Cardiac fibroblast (primary cell): ENCODE data around the gene ZBED4.
A peak's percentile ranks its signal among the peaks of the same experiment; 100 is the strongest.

Experiments used
- DNase-seq, 2 donors: peaks; one replicate each; pipeline versions ENCODE4 v3.0.0 to v3.0.0-alpha.2; 2010; ENCODE audit warnings: low read depth in 2 of 2
- H3K4me3 ChIP-seq, 2 donors: replicated peaks in 1 of 2; 1 replicate in 1 of 2; 2 replicates in 1 of 2; pipeline ENCODE4 v1.5.1; 2011; ENCODE audit warnings: low read depth in 2 of 2, low read length in 2 of 2, mild to moderate bottlenecking in 2 of 2, moderate library complexity in 1 of 2
- CTCF ChIP-seq: IDR thresholded peaks from one replicate; pipeline ENCODE4 v1.5.1; 2011; ENCODE audit warnings: low read depth, mild to moderate bottlenecking, low read length, inconsistent platforms

Gene ZBED4

DNA sequence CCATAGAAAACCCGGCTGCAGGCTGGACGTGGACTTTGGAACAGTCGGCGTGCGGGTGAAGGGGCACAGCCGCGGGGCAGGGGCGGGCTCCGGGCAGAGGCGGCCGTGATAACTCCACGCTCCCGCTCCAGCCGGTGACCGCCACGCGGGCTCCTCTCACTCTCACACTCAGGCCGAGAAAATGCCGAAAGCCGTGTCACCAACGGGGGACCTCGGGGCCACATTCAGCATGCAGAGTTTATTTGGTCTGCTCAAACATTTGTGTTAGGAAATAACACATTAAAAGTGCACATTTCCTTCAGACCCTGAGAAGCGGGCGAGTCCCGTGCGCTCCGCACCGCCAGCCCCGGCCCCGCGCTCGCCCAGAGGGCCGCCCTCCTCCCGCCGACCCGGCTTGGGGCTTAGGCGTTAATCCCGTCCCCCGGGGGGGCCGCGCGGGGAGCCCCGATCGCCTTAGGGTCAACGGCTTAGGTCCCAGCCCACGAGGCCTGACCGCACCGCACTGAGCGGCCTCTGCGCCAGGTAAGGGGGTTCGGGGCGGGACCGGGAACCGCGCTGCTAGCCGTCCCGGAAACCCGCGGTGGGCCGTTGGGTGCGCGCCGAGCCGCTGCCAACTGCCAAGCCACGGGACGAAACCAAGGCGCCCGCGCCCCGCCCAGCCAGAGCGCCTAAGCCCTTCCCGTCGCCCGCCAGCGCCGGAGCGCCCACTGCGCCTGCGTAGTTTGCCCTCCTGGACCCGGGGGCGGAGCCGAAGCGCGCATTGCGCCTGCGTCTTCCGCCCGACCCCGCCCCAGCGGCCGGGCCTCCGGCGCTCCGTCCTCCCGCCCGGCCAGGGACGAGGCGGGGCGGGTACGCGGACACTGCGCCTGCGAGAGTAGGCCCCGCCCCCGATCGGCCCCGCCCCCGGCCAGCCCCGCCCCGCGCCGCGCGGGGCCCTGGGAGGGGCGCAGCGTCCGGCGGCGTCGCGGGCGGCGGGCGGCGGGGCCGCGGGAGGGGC, at the start of gene ZBED4:
Gene ZBED4, plus strand, starts transcription at position 947 of the 997 bp plus-strand sequence. CDS start 29,819 bp downstream, outside the sequence.
- peak; percentile 96 to 98 for DNase-seq
- TF ChIP-seq CTCF = no peak
- peak within 1 kb of the TSS; percentile 78 to 79 for H3K4me3 ChIP-seq

DNA sequence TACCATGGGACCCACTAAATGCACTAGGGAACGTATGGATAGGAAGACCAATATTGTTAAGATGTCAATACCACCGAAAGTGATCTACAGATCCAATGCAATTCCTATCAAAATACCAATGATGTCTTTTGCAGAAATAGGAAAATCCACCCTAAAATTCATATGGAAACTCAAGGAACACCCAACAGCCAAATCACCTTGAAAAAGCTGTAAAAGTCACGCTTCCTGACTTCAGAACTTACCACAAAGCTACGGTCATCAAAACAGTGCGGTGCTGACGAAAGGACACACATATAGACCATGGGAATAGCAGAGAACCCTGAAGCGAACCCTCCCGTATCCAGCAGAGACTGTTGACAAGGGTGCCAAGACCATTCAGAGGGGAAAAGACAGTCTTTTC, 46.5 kb upstream of the ZBED4 start:
- DNase-seq = no peak
- no peak overlapping the region for H3K4me3 ChIP-seq
- no peak for TF ChIP-seq CTCF

- DNase-seq = peak in 1 of 2 donors; percentile 22
- no peak for TF ChIP-seq CTCF
- no peak overlapping the region for H3K4me3 ChIP-seq
Observed at GRCh38 chr22:49807780-49808708, 45.6 kb upstream of the ZBED4 start.

- TF ChIP-seq CTCF = no peak
- H3K4me3 ChIP-seq = no peak overlapping the region
- DNase-seq = peak; percentile 41 to 48
Observed at GRCh38 chr22:49810363-49811019, 43.2 kb upstream of the ZBED4 start.

- H3K4me3 ChIP-seq = no peak overlapping the region
- TF ChIP-seq CTCF = no peak
- no peak for DNase-seq
Observed at GRCh38 chr22:49811020-49811791, 42.4 kb upstream of the ZBED4 start.
